OCI-LY7 (cell line): ENCODE data around the gene MYO16.

ENCODE experiments used
- CTCF ChIP-seq: fragments of 200-600 bp; sonication (generic); conservative IDR thresholded peaks from 2 replicates; pipeline ENCODE4 v1.5.1; 2014; ENCODE audit warnings: mild to moderate bottlenecking, antibody characterized with exemption, low read length, moderate library complexity, mixed read lengths
- EZH2phosphoT487 ChIP-seq: fragments of 200-600 bp; sonication (generic); IDR thresholded peaks from 2 replicates; pipeline ENCODE4 v1.6.1; 2018; ENCODE audit warnings: low read depth, borderline replicate concordance, mild to moderate bottlenecking, mixed run types, antibody characterized with exemption, low read length, moderate library complexity, mixed read lengths

- no peak for TF ChIP-seq CTCF
- no peak for TF ChIP-seq EZH2phosphoT487
These were observed 490.5 kb downstream of the MYO16 start for GRCh38 chr13:109119896-109120295.
